GM12891 (cell line): Measurements from ENCODE around the gene NME8.

Experiments used
- DNase-seq: peaks from one replicate; pipeline ENCODE4 v3.0.0; 2011; ENCODE audit warnings: low spot score; ENCODE audit not compliant: insufficient read length
- FAIRE-seq: peaks from 2 replicates; lab custom pipeline; 2011; peaks lifted over from hg19 to GRCh38; lab: Jason Lieb, UNC
- PAX5 ChIP-seq: IDR thresholded peaks from 2 replicates; pipeline ENCODE4 v1.6.1; 2011; ENCODE audit warnings: low read length, moderate library complexity, mild to moderate bottlenecking; ENCODE audit not compliant: insufficient read depth, severe bottlenecking
- POLR2A ChIP-seq: IDR thresholded peaks from 2 replicates; pipeline ENCODE4 v1.6.1; 2011; ENCODE audit warnings: low read depth, low read length, control low read depth
- POLR2AphosphoS5 ChIP-seq: IDR thresholded peaks from 2 replicates; pipeline ENCODE4 v1.6.1; 2011; ENCODE audit warnings: low read depth, low read length, control low read depth
- POU2F2 ChIP-seq: IDR thresholded peaks from 2 replicates; pipeline ENCODE4 v1.6.1; 2011; ENCODE audit warnings: low read depth, mild to moderate bottlenecking, control low read depth, low read length, moderate library complexity
- SPI1 ChIP-seq: IDR thresholded peaks from 2 replicates; pipeline ENCODE4 v1.6.1; 2011; ENCODE audit warnings: low read depth, low read length, control low read depth
- TAF1 ChIP-seq: IDR thresholded peaks from 2 replicates; pipeline ENCODE4 v1.6.1; 2011; ENCODE audit warnings: low read depth, low read length, control low read depth

NME8 gene

GRCh38 chr7:37894671-37895070 is 46.3 kb downstream of the NME8 start:
- TF ChIP-seq POU2F2 = no peak
- TF ChIP-seq POLR2AphosphoS5 = no peak
- DNase-seq = no peak
- FAIRE-seq = no peak

GRCh38 chr7:37899712-37900247 is 51.4 kb downstream of the NME8 start:
- DNase-seq (no peak), FAIRE-seq (no peak)
- no peak for TF ChIP-seq POLR2AphosphoS5
- no peak for TF ChIP-seq TAF1
- TF ChIP-seq POLR2A = no peak
- TF ChIP-seq PAX5 = no peak
- TF ChIP-seq POU2F2 = no peak
- TF ChIP-seq SPI1 = no peak

- DNase-seq = no peak
- FAIRE-seq = peak; percentile 84
- no peak for TF ChIP-seq POLR2A
- TF ChIP-seq PAX5 = no peak
- TF ChIP-seq POLR2AphosphoS5 = no peak
- no peak for TF ChIP-seq SPI1
- TF ChIP-seq POU2F2 = no peak
- no peak for TF ChIP-seq TAF1
These were observed 52.9 kb downstream of the NME8 start for GRCh38 chr7:37901236-37901827.

GRCh38 chr7:37901890-37902524 is 53.6 kb downstream of the NME8 start:
- FAIRE-seq (peak; percentile 43), DNase-seq (no peak)

GRCh38 chr7:37908221-37908788 is 59.9 kb downstream of the NME8 start:
- FAIRE-seq (no peak), DNase-seq (no peak)
- TF ChIP-seq PAX5 = no peak
- TF ChIP-seq TAF1 = no peak
- no peak for TF ChIP-seq POLR2A
- no peak for TF ChIP-seq POU2F2
- no peak for TF ChIP-seq POLR2AphosphoS5
- TF ChIP-seq SPI1 = no peak

More at GRCh38 chr7:37901890-37902524, 53.6 kb downstream of the NME8 start:
- TF ChIP-seq PAX5 (no peak), POLR2A (no peak), POLR2AphosphoS5 (no peak), SPI1 (no peak), POU2F2 (no peak), TAF1 (no peak)

- DNase-seq (no peak), FAIRE-seq (no peak)
- no peak for TF ChIP-seq SPI1
- no peak for TF ChIP-seq POLR2AphosphoS5
- TF ChIP-seq POU2F2 = no peak
- no peak for TF ChIP-seq PAX5
- TF ChIP-seq POLR2A = no peak
- no peak for TF ChIP-seq TAF1
These were observed 64.4 kb downstream of the NME8 start for GRCh38 chr7:37912756-37913155.

GRCh38 chr7:37915438-37915837 is 67.0 kb downstream of the NME8 start:
- FAIRE-seq (peak; percentile 31), DNase-seq (no peak)
- TF ChIP-seq POLR2A (no peak), POU2F2 (no peak), PAX5 (no peak), SPI1 (peak; percentile 87), POLR2AphosphoS5 (no peak), TAF1 (no peak)

GRCh38 chr7:37916017-37916672 is 67.7 kb downstream of the NME8 start:
- DNase-seq (no peak), FAIRE-seq (peak; percentile 68)
- TF ChIP-seq POLR2AphosphoS5 = no peak
- TF ChIP-seq PAX5 = no peak
- no peak for TF ChIP-seq POLR2A
- TF ChIP-seq SPI1 = no peak
- TF ChIP-seq TAF1 = no peak
- TF ChIP-seq POU2F2 = no peak
